ENCODE data around the gene CISTR.
"Not testable (repeated sequence)": the region's sequence is repeated elsewhere in the genome, so short reads cannot be mapped to it uniquely, and the experiment has no call there.

The CISTR gene

DNA sequence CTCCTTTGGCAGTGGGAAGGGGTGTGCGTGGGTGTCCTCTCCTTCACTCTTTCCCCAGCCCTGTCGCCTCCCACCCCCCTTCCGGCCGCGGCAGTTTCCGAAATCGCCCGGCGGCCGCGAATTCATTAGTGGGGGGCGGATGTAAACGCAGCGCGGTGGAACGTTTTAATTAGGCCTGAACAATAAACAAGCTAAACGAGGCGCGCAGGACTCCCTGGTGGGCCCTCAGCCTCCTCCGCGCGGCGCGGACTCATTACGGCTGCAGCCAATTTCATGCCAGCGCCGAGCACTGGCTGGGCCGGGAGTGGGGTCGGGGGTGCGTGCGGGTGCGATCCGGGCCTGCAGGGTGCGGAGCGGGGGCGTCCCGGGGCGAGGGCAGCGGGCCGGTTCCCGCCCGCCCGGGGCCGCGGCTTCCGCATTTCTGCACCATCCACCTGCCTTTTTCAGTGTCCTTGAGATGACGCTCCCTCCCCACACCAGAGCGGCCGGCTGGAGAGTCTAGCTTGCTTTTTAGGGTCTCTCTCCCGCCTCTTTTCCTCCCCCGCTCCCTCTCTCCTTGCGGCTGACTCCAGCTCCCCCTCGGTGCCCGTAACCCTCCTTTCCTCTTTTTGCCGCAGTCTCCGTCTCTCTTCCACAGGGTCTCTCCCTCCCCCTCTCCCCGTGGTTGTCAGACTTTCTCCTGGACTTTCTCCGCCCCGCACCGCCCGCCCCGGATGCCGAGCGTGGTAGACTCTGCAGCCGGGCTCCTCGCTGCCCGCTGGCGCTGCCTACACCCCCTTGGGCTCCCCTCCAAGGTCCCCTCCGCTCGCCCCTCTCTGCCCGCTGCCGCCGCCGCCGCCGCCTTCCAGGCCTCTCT lies at the start of gene CISTR:
CISTR (minus strand) TSS at position 644 of the 856 bp plus-strand sequence.
- no peak for FAIRE-seq
- no peak for DNase-seq (ENCODE audit: low spot score)

DNA sequence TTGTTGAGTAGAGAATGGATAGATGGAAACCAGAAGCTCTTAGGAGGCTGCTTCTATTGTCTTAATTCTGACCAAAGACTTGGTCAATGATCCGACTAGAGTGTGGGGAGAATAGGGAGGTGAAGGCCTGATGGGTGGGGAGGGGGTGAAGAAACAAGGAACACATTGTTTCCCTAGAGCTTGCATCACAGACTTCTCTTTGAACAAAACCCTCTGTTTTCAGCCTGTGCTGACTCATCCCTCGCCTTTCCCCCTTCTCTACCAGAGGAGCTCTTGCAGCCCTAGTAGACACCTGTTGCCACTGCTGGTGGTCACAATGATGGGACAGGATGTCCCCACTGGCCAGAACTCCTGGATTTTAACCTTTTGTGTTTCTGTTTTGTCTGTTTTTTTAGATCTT lies 46.8 kb upstream of the CISTR start:
- DNase-seq (ENCODE audit: low spot score), result no peak

DNA sequence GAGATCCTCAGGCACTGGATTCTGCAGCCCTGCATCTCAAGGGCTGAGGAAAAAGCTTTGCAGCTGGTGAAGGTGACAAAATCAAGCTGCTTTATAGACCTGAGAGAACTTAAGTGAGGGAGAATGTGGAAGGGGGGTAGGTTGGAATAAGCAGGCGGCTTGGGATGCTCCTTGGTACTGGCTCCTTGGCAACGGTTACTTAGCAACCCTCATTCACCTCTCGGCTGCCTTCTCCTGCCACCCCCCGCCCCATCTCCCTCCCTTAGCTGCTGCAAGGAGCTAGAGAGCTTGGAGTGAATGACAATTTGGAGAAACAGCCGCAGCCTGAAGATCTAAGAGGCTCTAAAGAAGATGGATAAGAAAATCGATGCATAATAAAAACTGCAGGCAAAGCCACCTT lies 44.1 kb upstream of the CISTR start:
- FAIRE-seq, result no peak

More for the DNA sequence above, 46.8 kb upstream of the CISTR start:
- FAIRE-seq, result no peak

DNA sequence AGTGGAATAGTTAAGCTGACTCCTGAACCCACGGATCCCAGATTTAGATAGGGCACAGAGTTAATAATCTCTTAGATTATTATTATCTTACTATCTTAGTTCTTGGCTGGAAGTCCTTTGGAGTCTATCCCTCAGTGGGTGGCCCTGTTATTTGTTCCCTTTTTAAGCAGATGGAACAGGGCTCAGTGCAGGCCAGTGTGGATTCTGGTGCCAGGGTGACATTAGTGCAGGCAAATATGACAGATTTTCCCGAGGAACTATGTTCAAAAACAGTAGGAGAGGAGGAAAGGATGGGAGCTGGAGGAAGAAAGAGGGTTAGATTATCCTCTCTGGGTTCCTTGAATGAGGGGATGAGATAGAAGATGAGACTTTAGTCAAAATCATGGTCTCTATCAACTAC lies 41.4 kb upstream of the CISTR start:
- DNase-seq (ENCODE audit: low spot score) (no peak), FAIRE-seq (no peak)

More for the DNA sequence above, 44.1 kb upstream of the CISTR start:
- no peak for DNase-seq (ENCODE audit: low spot score)

DNA sequence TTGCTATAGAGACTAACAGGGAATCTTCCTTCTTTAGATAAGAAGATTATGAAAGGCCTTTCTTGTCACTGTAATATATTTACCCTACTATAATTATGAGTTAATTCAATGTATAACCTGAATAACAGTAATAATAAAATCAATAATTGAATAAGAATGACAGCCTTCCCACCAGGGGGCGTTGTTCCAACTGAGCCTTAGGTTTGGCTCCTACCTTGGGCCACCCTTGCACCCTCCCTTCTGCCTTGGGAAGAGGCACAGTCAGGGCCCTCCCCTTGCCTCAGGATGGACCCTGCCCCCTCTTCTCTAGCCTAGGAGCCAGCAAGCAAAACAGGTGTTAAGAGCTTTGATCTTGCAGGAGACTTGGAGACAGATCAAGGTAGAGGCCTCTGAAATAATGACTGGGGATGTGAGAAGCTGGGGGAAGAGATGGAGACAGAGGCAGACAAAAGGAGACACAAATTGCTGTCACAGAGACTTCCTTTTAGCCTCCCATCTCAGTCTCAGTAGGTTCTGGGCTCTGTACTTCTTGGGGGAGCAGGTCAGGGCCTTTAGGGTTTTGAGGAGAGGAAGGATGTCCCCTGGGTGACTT lies 40.1 kb upstream of the CISTR start:
- DNase-seq (ENCODE audit: low spot score) (no peak), FAIRE-seq (no peak)

DNA sequence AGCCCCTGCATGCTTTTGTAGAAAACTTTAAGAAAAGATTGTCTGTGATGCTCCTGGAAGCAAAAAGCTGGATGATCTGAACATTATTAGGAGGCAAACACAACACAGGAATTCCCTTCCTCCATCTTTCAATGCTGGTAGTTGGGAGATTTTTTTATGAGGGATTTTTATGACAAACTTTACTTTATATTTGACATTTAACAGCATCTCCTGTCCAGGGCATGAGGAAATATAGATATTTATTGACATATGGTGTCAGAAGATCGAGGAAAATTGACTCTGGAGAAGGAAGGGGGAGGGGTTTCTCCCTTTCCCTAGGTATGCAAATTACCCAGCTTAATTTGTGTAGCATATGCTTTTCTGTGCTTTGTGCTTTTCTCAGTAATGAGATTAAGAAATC lies 37.8 kb upstream of the CISTR start:
- no peak for FAIRE-seq
- DNase-seq (ENCODE audit: low spot score), result no peak

DNA sequence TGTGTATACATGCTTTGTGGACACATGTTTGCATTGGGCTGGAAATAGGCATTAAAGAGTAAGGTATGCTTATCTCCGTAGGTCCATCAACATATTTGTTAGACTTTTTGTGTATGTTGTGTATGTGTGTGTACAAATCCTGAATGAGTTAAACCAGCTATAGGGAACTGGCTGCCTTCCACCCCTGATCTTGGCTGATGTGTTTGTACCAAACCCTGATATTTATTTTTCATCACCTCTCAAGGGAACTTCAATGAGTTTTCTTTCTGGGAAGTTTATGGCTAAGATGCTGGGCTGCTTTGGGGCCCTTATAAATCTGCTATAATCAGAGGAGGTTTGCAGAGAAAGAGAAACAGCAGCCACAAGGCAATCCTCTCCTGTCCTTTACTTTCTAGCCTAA lies 37.1 kb upstream of the CISTR start:
- no peak for FAIRE-seq
- DNase-seq (ENCODE audit: low spot score), result no peak

DNA sequence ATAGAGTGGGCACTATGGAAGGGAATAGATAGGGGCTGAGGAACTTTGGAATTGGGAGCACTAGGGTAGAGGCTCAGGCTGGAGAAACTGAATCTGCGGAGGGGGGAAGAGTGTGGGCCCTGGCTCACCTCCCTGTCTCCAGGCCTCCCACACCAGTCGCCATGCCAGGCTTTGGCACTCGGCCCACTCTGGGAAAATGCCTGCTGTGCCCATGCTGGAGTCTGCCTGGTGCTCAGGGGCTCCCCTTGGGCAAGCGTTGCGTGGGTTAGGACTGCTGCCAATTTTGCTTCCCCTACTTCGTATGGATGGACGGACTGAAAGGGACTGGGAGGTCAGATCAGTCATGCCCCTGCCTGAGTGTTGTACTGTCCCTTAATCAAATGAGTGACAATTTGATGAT lies 34.6 kb upstream of the CISTR start:
- DNase-seq (ENCODE audit: low spot score) (no peak), FAIRE-seq (no peak)

DNA sequence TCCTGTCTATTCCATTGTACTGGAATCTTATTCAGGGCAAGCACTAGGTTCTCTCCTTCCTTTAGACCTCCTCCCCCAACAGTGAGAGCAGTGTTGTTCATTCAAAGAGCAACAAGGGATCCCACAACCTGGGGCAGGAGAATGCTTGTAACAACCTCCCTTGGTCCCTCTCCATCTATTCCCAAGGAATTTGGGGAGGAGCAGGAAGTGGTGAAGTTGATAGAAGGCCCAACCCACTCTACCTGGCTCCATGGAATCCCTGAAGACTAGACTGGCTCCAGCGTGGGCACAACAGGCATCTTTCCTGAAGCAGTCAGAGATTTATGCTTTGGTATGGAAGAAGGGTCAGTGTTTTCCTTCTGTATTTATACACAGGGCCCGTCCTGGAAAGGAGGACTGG lies 33.4 kb upstream of the CISTR start:
- DNase-seq (ENCODE audit: low spot score) (no peak), FAIRE-seq (no peak)

DNA sequence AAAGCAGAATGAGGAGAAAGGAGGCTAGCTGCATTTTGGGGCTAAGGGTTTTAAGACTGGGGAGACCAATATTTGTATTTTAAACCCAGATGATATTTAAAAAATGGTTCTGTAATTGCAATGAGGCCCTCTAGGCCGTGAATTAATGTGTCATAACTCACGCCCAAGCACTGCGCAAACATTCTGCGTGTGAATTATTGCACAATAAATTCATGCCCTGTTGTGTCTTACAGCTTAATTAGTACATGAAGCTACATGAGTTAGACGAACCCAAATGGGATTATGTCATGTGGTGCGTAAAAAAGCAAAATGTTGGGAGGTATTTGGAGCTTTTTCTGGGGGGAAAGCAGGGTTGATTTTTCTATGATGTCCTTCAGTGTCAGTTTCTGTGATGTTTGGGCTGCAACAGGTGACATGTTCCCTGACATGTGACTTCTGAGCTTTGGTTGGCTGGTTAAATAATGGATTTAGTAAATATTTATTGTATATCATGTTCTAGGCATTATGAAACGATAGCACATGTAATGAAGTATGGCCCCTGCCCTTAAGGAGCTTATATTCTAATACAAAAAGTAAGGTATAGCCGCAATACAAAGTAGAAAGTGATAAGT lies 30.4 kb upstream of the CISTR start:
- DNase-seq (ENCODE audit: low spot score), result no peak
- no peak for FAIRE-seq

DNA sequence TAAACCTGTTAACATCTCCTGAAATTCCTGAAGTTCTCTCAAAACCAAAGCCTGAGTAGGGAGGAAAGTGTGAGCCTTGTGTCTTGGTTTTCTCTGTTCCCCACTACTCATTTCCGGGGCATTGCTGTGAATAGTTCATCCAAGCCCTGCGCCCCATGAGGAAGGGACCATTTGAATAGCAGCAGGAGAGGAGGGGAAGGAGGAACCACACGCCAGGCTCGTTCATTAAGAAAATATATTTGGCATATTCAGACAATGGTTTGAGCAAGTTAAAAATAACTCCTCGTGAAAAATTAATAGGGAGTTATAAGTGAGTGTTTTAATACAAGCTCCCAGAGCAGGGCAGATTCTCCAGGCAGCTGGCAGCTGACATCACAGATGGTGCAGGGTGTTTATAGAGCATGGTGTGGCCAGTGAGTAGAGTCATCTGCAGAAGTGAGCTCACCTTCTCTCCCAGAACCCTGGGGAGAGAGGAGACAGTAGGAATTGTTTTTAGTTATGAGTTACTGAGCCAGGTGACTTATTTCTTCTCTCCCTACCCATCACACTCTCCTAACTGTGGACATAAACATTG lies 29.5 kb upstream of the CISTR start:
- FAIRE-seq, result no peak
- no peak for DNase-seq (ENCODE audit: low spot score)

DNA sequence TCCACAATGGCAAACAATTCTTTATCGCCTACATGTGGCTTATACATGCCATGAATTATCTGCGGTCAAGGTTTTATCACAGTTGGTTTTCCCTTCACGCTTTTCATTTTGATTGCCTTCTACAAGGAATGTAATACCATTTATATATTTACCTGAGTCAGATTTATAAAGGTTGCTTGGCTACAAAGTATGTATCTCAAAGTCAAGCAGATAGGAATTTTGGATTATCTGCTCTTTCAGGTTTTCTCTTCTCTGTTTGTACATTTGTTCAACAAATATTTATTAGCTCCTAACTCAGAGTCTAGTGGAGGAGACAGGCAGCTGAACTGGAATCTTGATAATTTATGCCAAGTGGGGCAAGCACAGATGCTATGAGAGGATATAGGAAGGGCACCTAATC lies 28.5 kb upstream of the CISTR start:
- no peak for DNase-seq (ENCODE audit: low spot score)
- no peak for FAIRE-seq

DNA sequence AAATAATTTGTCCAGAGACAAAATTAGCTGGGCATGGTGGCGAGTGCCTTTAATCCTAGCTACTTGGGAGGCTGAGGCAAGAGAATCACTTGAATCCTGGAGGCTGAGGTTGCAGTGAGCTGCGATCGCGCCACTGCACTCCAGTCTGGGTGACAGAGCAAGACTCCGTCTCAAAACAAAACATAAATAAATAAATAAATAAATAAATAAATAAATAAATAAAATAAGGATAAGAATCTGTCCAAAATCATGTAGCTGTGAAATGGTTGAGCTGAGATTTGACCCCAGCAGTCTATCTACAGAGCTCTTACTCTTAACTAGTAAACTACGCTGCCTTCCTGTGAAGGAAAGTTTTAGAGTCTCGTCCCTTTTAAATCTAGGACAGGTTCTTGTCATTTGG lies 27.9 kb upstream of the CISTR start:
- not testable (repeated sequence) for FAIRE-seq

DNA sequence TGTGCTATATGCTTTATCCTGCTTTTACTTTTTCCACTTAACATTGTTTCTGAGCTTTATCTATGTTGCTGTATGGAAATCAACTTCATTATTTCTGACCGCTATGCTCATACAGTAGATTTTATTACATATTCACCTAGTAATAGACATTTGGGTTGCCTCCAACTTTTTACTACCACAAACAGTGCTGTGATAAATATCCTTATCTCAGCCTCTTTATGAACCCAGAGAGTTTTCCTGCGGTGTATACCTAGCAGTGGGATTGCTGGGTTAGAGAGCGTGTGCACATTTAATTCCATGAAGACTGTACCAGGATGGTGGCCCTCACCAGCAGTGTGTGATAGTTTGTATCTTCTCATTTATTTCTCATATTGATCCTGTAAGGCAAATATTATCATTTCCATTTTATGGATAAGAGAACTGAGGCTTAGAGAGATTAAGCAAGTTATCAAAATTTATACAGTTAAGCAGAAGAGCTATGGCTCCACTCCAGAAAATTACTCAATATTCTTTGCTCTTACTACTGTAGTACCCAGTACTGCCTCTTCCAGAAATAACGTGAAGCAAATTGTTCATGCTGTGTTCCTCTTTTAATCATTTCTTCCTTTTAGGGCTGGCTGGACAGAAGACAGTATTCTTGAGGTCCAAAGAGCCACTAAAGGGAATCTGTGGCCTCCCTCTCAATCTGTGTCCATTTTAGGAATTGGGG lies 26.3 kb upstream of the CISTR start:
- FAIRE-seq (no peak), DNase-seq (ENCODE audit: low spot score) (no peak)

More for the DNA sequence above, 27.9 kb upstream of the CISTR start:
- not testable (repeated sequence) for DNase-seq (ENCODE audit: low spot score)

DNA sequence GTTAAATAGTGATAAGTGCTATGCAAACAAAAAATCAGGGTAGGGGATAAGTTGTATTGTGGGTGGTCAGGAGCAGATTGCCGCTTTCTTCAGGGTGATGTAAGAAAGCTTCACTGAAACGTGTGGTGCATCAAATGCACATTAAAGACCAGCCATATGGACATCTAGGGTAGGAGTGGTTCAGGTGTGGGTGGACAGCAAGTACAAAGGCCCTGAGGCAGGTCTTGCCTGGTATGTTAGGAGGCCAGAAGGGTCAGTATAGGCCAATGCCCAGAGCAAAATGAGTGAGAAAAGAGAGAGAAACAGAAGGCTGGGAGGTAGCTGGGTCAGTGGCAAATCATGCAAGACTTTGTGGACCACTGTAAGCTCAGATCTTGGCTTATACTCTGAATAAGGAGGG lies 25.6 kb upstream of the CISTR start:
- no peak for FAIRE-seq

DNA sequence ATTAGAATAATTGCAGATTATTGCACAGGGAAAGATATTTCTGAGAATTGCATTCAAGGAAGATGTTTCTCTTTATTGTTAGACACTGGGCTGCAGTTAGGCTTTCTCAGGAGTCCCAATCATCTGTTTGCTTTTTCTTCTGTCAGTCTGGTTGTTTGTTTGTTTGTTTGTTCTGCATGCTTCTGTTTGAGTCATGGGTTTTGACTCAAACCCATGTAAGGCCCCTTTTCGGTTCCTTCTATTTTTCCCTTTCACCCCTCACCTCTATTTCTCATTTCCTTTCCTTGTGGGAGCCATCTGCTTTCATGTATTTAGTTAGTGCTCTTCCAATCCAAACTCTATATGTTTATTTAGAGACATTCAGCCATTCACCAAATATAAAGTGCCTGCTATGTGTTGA lies 25.1 kb upstream of the CISTR start:
- no peak for DNase-seq (ENCODE audit: low spot score)

More for the DNA sequence above, 25.6 kb upstream of the CISTR start:
- DNase-seq (ENCODE audit: low spot score), result no peak

DNA sequence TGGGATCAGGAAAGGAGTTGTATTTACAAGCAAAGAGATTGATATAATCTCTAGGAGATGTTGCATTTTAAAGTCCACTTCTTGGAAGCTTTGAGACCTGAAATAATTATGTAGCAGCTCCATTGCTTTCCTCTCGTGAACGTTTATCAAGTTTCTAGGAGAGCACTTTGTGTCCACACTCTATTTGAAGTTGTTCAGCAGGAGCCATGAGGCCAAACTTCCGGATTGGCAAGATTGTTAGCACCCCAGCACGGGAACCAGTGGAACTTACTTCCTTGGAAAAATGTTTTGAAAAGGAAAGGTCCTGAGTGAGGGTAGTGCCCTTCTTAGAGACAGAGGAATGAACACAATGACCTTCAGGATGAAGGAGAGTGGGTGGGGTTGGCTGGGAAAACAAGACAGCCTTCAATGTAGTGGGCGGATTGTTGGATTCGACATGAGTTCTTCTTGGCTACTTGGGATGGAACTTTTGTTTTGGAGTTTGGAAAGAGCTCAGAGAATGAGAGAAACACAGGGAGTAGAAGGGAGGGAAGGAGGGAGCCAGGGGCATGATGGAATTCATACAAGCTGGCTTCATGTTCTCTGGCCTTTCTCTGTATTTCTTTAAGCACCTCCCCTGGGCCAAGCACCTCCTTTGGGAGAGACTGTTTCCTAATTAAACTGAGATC lies 23.8 kb upstream of the CISTR start:
- no peak for FAIRE-seq
- no peak for DNase-seq (ENCODE audit: low spot score)

More for the DNA sequence above, 25.1 kb upstream of the CISTR start:
- no peak for FAIRE-seq

DNA sequence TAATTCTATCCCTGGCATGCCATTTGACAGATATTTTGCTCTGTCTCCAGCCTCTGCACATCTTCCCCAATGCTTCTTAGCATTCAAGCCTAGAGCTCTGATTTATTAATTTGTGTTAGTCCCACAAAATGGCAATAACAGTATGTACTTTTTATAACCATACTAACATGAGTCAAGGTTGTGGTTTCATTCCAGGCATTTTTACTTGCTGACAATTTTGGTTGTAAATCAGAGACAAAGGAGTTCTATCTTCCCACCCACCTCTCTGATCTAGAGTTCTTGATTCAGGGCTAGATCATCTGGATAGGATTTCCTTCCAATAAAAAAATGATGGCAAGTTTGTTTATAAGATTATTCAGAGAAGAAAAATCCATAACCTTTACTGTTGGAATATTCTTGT lies 18.5 kb upstream of the CISTR start:
- peak; percentile 68 for DNase-seq (ENCODE audit: low spot score)
- peak; percentile 77 for FAIRE-seq

DNA sequence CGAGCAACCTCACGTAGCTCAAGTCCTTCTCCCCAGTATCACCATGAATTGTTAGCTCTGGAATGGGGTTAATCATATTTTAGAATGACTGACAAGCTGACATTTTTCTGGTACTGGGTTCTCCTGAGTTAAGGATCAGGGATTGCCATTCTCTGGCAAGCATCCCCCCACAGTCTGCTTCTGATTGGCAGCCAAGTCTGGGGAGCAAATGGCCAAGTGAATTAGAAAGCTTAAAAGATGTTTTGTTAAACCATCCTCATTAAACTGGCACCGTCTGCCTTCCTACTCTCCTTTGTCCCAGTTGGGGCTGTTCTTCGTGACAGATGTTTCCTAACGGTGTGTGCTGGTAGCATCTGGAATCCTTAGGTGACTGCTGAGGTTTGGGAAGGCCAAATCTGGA lies 17.2 kb upstream of the CISTR start:
- FAIRE-seq (no peak), DNase-seq (ENCODE audit: low spot score) (no peak)

DNA sequence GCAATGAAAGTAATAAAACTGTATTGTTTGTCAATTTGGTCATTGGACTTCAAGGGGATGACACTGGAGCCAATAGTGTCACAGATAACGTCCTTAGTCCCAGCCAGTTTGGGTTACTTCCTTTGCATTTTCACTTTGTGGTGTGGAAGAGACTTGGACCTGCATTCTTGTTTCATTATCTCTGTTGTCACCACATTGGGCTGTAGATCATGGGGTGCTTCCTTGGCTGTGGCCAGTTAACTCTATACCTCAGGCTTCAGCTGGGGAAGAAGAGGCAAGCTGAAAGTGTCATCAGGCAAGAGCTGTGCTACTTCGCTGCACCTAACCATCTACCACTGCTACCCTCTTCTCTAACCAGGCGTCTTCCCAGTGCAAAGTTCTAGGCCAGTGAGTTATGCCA lies 15.1 kb upstream of the CISTR start:
- DNase-seq (ENCODE audit: low spot score) (peak; percentile 10), FAIRE-seq (no peak)

DNA sequence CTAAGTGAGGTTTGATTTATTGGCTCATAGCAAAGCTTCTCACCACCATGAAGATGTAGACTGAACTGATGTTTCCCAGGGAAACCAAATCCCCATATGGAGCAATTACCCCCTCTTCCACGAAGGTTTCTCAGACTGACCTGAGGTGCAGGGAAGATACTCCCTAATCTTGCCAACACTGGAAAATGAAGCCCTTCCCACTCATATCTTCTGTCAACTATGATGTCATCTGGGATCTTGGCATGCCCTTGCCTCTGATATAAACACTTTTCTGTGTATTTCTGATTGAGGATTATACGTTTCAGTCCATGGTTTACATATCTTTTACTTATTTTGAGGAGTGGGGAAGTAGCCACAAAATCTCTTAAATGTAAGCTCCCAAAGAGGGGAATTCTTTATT lies 14.1 kb upstream of the CISTR start:
- DNase-seq (ENCODE audit: low spot score) (no peak), FAIRE-seq (no peak)
